Aorta (tissue), 5 donors: Measurements from ENCODE around the gene SARS1. TPM values are rescaled to one million over a fixed set of nuclear protein-coding genes. Genes with fewer than 3 reads are reported as not detected.
A peak's percentile ranks its signal among the peaks of the same experiment; 100 is the strongest.

Source experiments
- ATAC-seq: fragments of 200-7000 bp; cut with Tn5 transposase; one replicate; pipeline ENCODE4 v1.9.1; 2022; ENCODE audit warnings: moderate library complexity; ENCODE audit not compliant: low FRiP score
- DNase-seq, 2 donors: peaks; one replicate each; pipeline ENCODE4 v3.0.0-alpha.2; 2020
- H3K27ac ChIP-seq, 2 donors: one replicate each; pipeline ENCODE4 v1.5.1; 2013; ENCODE audit warnings: low read length in 2 of 2, mild to moderate bottlenecking in 2 of 2, moderate library complexity in 2 of 2, control low read depth in 1 of 2, inconsistent platforms in 1 of 2, low read depth in 1 of 2
- H3K27me3 ChIP-seq, 2 donors: one replicate each; pipeline ENCODE4 v1.6.1; 2013; ENCODE audit warnings: control low read depth in 1 of 2, low read length in 1 of 2, mild to moderate bottlenecking in 1 of 2, moderate library complexity in 1 of 2; ENCODE audit not compliant: insufficient read depth in 2 of 2, control insufficient read depth in 1 of 2
- H3K36me3 ChIP-seq, 2 donors: one replicate each; pipeline ENCODE4 v1.6.1; 2013; ENCODE audit warnings: control low read depth in 1 of 2, low read length in 1 of 2, mild to moderate bottlenecking in 1 of 2; ENCODE audit not compliant: insufficient read depth in 2 of 2, control insufficient read depth in 1 of 2
- H3K4me1 ChIP-seq, 2 donors: one replicate each; pipeline ENCODE4 v1.6.1; 2013; ENCODE audit warnings: low read length in 2 of 2, control low read depth in 1 of 2, mild to moderate bottlenecking in 1 of 2, moderate library complexity in 1 of 2; ENCODE audit not compliant: insufficient read depth in 2 of 2, control insufficient read depth in 1 of 2
- H3K4me3 ChIP-seq, 2 donors: one replicate each; pipeline ENCODE4 v1.5.1; 2013; ENCODE audit warnings: low read length in 2 of 2, control low read depth in 1 of 2, mild to moderate bottlenecking in 1 of 2
- H3K9me3 ChIP-seq: one replicate; pipeline ENCODE4 v1.6.1; 2013; ENCODE audit warnings: mild to moderate bottlenecking, low read length; ENCODE audit not compliant: control insufficient read depth
- WGBS, 2 donors: extraction: QIAGEN DNeasy Blood & Tissue Kit; methylation state at CpG; one replicate each; pipeline ENCODE4 v1.1.7; 2013; 5-methylcytosine and 5-hydroxymethylcytosine counted together
- intact Hi-C, 2 donors: fragments of 100-400 bp; cut with DNase I; formaldehyde crosslinking; loops; one replicate each; pipeline versions ENCODE4 v1.14.2 to v1.15.0; 2022
- polyA plus RNA-seq, 2 donors: library from polyadenylated mRNA; stranded (reverse); fragments of 200-250 nt; gene quantifications; one replicate each; pipeline ENCODE4 v1.2.3, GENCODE V29; 2013
- total RNA-seq, 2 donors: library from RNA; stranded (reverse); fragmentation: NEBNext Ultra II Directional; extraction: Animal tissue kit (Norgen Biotek cat#: 25700); gene quantifications; one replicate each; pipeline ENCODE4 v1.2.1, GENCODE V29; 2021
- donor health status: healthy with polysubstance abuse.
- donor health status: Bipolar disorder and iron deficiency.
- donor health status: DM: no; HTN: no; CAD: no.
- donor health status: DM: no; HTN: no; CAD: no.
- donor health status: DM: yes; HTN: yes; CAD: no.

SARS1 gene
- total and polyA plus RNA-seq, 4 donors = 109 to 159 (median 117) TPM

DNA sequence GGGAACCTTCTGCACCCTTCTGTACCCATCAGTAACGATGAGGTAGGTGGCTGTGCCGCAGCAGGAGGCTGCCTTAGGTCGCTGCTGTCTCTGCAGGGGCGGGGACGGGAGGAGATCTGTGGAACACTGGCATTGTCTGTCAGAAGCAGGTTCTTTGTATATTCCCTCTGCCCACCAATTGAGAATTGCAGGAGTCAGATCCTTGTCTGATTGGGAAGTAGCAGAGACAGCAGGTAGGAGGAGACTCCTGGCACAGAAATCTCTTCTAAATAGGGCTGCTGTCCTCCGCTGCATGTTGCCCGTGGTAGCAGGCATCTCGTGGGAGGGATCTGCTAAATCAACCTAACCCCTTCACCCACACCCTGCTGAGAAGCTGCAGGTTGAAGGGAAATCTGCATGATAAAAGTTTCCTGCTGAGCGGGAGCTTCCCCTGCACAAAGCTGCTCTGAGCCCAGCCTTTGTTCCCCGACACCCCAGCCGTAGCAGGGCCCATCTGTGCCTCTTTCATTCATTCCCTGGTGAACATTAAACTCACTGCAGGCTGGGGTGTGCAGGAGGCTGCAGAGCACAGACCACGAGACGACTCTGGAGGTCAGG is 15.9 kb downstream of the SARS1 start:
- Histone ChIP-seq H3K27me3 (no peaks in the 10 kb centered on the region), H3K4me3 (no peak overlapping the region), H3K9me3 (no peaks in the 10 kb centered on the region), H3K27ac (no peak overlapping the region), H3K4me1 (no peaks in the 10 kb centered on the region), H3K36me3 (peaks cover 3 to 13% of the 10 kb centered on the region in 2 donors)
- WGBS, 2 donors = 63 to 68% methylated on average over 13 of the region's 13 CpGs
- ATAC-seq (no peak), DNase-seq (no peak)
- intact Hi-C loops = no loop called here

DNA sequence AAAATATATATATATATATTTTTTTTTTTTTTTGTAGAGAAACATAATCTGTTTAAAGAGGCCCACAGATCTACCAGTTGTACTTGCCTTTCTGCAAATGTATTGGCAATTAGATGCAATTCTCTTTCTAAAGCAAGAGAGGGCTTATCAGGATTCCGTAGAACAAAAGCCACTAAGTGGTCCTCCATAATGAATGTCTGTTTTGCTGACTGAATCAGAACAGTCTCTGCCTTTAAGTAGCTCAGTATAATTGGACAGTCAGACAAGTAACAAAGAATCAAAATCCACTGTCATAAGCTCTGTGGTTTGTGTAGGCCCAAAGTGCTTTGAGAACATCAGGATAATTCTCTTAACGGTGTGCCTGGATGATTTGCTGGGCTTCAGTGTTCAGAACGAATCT is 17.3 kb downstream of the SARS1 start:
- 85 to 86% methylated on average over 3 of the region's 3 CpGs for WGBS, 2 donors
- H3K4me3 ChIP-seq = no peak overlapping the region
- H3K4me1 ChIP-seq = no peaks in the 10 kb centered on the region
- no peaks in the 10 kb centered on the region for H3K27me3 ChIP-seq
- intact Hi-C loops = no loop called here
- H3K27ac ChIP-seq = no peak overlapping the region
- ATAC-seq = no peak
- H3K36me3 ChIP-seq = peaks cover 3 to 22% of the 10 kb centered on the region in 2 donors
- DNase-seq = no peak
- H3K9me3 ChIP-seq = no peaks in the 10 kb centered on the region

DNA sequence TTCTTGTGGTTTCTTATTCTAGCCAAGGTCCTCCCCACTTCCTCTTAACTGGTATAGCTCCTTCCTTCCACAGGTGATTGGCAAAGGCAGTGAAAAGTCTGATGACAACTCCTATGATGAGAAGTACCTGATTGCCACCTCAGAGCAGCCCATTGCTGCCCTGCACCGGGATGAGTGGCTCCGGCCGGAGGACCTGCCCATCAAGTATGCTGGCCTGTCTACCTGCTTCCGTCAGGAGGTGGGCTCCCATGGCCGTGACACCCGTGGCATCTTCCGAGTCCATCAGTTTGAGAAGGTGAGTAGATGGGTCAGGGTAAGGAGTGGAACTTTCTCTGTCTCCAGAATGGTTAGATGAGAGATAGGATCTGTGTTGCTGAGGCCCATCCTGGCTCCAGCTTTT is 21.4 kb downstream of the SARS1 start:
- Histone ChIP-seq H3K4me1 (no peaks in the 10 kb centered on the region), H3K27me3 (no peaks in the 10 kb centered on the region), H3K36me3 (peaks cover 3 to 17% of the 10 kb centered on the region in 2 donors), H3K4me3 (no peak overlapping the region), H3K9me3 (no peaks in the 10 kb centered on the region), H3K27ac (no peak overlapping the region)
- DNase-seq (no peak), ATAC-seq (no peak)
- intact Hi-C loops = no loop called here
- 92 to 94% methylated on average over 7 of the region's 7 CpGs for WGBS, 2 donors

DNA sequence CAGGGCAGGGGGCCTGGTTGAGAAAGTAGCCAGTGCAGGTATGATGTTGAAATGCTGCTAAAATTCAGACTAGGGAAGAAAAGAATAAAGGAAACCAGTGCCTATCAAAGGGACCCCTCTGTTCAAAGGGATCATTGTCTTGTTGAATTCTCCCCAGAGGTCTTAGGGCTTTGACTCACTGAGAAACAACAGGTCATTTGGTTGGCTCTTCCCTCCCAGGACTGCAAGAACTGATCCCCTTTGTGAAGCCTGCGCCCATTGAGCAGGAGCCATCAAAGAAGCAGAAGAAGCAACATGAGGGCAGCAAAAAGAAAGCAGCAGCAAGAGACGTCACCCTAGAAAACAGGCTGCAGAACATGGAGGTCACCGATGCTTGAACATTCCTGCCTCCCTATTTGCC is 23.8 kb downstream of the SARS1 start:
- no peak for DNase-seq
- H3K4me3 ChIP-seq = no peak overlapping the region
- H3K27me3 ChIP-seq = no peaks in the 10 kb centered on the region
- no peak overlapping the region for H3K27ac ChIP-seq
- no peak for ATAC-seq
- H3K9me3 ChIP-seq = no peaks in the 10 kb centered on the region
- intact Hi-C loops = no loop called here
- 86% methylated on average over 3 of the region's 3 CpGs for WGBS, 2 donors
- H3K36me3 ChIP-seq = peaks cover 3 to 12% of the 10 kb centered on the region in 2 donors
- H3K4me1 ChIP-seq = no peaks in the 10 kb centered on the region

DNA sequence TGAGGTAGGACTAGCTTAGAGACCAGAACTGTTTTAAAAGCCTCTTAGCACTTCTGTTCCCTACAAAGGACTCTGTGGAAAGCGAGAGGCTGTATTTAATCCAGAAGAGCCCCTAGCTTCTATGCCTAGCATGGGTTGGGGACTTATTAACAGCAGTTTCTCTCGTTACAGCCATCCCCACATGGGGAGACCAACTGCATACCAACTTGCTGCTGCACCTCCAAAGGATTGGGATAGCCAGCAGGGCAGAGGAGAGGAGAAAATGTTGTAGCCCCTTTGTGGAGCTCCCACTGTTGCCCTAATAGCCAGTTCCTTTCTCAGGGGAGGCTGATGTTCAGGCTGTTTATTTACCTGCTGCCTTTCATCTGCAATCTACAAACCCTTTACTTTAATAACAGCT is 24.7 kb downstream of the SARS1 start:
- intact Hi-C loops = no loop called here
- H3K4me3 ChIP-seq = no peak overlapping the region
- ATAC-seq (no peak), DNase-seq (no peak)
- H3K27me3 ChIP-seq = no peaks in the 10 kb centered on the region
- H3K27ac ChIP-seq = no peak overlapping the region
- H3K36me3 ChIP-seq = peaks cover 0 to 12% of the 10 kb centered on the region in 2 donors
- no peaks in the 10 kb centered on the region for H3K9me3 ChIP-seq
- H3K4me1 ChIP-seq = no peaks in the 10 kb centered on the region
- WGBS, 2 donors = 80 to 87% methylated on average over 2 of the region's 2 CpGs

DNA sequence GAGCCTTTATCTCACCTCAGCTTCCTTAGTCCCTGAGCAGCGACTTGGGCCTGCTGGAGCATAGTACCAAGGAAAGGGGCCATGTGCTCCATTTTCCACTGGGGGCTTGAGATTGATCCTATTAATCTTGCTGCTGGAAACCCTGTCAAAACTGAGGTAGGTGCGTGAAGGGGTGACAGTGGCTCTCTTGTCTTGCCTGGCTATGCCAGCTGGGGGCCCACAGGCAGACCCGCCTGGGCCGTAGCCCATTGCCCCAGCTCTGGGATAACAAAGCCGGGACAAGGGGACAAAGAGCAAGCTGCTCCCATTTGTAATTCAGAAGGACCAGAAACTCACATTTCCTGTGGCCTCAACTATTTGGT is 25.3 kb downstream of the SARS1 start:
- H3K36me3 ChIP-seq = peaks cover 0 to 12% of the 10 kb centered on the region in 2 donors
- intact Hi-C loops = no loop called here
- 77% methylated on average over 5 of the region's 5 CpGs for whole genome bisulfite sequencing, 2 donors
- ATAC-seq (no peak), DNase-seq (no peak)
- no peaks in the 10 kb centered on the region for H3K4me1 ChIP-seq
- no peak overlapping the region for H3K27ac ChIP-seq
- H3K4me3 ChIP-seq = no peak overlapping the region
- no peaks in the 10 kb centered on the region for H3K9me3 ChIP-seq
- no peaks in the 10 kb centered on the region for H3K27me3 ChIP-seq

DNA sequence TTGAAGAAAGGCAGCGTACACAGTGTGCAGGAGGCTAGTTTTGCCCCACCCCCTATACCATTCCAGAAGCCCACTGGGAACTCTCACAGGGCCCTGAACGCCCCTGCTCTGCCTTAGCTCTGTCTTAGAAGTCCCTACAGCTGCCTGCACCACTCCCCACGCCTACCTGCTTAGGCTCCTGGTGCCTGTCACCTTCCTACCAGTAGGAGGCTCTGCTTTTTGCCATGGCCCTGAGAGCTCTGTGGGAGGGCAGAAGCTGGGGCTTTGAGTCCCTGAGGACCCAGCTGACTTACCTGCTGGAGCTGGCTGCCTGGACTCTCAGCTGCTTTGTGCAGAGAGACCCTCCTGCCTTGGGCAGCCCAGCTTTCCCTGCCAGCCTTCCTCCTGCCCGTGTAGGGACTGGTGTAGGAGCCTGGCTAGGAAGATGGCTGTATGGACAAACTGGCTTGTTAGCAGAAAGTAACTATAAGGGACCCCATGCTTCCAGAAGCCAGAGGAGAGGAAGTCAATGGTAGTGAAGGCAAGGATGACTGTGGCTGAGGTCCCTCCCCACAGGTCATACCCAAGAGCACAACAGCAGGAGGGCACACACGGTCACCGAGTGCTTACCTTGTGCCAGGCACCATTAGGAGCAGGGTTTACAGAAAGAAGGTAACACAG is 25.8 kb downstream of the SARS1 start:
- DNase-seq (no peak), ATAC-seq (peak; percentile 36)
- intact Hi-C loops = no loop called here
- H3K36me3 ChIP-seq = peaks cover 0 to 12% of the 10 kb centered on the region in 2 donors
- no peaks in the 10 kb centered on the region for H3K27me3 ChIP-seq
- no peak overlapping the region for H3K27ac ChIP-seq
- no peaks in the 10 kb centered on the region for H3K4me1 ChIP-seq
- H3K4me3 ChIP-seq = no peak overlapping the region
- H3K9me3 ChIP-seq = no peaks in the 10 kb centered on the region
- WGBS, 2 donors = 54 to 63% methylated on average over 6 of the region's 6 CpGs

DNA sequence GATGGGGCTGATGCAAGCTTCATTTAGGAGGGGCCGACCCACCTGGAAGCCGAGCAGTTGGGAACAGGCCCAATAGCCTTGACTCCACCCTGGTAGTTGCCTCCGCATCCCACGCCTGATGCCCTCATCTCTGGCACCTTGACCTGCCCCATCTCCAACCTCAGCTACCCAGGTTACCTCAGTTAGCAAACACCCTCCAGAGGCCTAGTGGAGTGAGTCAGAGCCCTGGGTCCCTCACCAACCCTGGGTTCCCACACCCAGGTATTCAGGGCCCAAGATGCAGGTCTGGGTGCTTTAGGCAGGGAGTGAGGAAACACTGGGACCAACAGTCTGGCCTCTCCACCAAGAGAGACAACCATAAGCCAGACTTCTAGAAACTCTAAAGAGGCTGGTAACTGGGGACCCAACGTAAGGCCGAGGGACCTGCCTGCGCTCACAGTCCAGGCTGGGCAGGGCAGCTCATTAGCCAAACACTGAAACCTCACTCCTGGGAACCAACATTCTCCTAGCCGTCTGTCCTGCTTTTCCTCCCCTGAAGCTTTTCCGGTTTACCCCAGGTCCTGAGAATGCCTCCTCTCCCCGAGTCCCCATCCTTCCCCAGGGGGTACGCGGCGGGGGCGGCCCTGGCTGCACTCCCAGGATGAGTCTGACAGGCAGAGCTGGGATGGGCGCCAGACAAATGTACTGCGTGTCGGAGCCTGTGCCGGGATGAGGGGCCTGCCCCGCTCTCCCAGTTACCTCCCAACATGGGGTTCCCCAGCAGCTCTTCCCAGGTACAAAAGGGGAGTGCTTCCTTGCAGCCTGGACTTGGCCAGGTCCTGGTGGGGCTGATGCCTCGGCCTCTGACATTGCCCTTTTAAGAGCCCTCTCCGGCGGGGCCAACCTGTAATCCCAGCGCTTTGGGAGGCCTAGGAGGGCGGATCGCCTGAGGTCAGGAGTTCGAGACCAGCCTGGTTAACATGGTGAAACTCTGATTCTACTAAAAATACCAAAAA is 26.7 kb downstream of the SARS1 start:
- peak; percentile 73 to 91 for DNase-seq
- Histone ChIP-seq H3K36me3 (peaks cover 0 to 8% of the 10 kb centered on the region in 2 donors), H3K27me3 (no peaks in the 10 kb centered on the region), H3K27ac (no peak overlapping the region), H3K9me3 (no peaks in the 10 kb centered on the region), H3K4me3 (no peak overlapping the region), H3K4me1 (no peaks in the 10 kb centered on the region)
- 19 to 20% methylated on average over 26 of the region's 26 CpGs for WGBS, 2 donors
- intact Hi-C loops = no loop called here
- ATAC-seq = peak; percentile 33
